Endometrium (tissue), 2 donors: ENCODE results near the gene ITGB8.
"Not testable (repeated sequence)": the region's sequence is repeated elsewhere in the genome, so short reads cannot be mapped to it uniquely, and the experiment has no call there.

Experiments used
- FAIRE-seq: peaks from 2 replicates; lab custom pipeline; 2012; peaks lifted over from hg19 to GRCh38; lab: Jason Lieb, UNC
- donor health status: control.
- donor health status: control.

The ITGB8 gene

DNA sequence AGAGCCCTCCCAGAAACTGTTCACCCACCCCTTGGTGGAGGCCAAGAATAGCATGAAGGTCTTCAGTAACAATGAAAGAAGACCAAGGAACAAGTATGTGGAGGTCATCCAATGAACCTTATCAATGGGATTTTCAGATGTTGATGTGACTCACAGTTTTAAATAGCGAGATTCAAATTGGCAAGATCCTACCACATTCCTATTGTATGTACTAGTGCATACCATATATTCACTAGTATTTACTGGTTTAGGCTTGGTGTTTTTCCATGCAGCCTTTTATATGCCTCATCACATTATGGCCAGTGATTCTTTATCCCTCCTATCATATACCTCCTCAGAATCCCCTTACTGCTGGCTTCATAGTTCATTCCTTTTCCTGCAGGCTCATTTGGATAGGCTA, 54.4 kb downstream of the ITGB8 start:
- no peak for FAIRE-seq

DNA sequence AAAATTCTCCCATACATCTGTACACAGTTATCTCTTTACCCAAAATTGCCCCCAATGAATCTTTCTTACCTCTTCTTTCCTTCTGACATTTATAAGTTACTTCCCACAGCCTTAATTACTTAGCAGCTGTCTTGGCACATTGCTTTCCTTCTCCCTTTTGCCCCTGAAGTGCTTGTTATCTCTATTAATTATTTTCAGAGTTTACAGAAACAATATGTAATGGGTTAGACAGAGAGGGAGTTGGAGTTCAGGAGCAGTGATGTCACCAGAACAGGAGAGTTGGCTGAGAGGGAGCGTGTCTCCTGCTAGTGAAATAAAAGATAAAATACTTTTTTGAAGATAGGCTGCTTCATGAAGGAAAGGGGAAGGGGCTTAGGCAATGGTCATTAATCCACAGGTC, 57.4 kb downstream of the ITGB8 start:
- FAIRE-seq: peak; percentile 91

DNA sequence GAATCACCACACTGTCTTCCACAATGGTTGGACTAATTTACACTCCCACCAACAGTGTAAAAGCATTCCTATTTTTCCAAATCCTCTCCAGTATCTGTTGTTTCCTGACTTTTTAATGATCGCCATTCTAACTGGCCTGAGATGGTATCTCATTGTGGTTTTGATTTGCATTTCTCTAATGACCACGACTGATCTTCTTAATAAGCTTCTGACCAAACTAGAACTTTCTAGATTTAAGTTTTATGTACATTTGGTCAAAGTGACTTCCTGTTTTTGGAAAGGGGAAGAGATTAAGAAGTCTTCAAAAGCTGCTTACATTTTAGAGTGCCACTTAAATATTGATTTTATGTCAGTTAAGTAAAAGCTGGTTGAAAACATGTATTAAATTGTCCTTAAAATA, 58.5 kb downstream of the ITGB8 start:
- not testable (repeated sequence) for FAIRE-seq

- FAIRE-seq: no peak
Observed at GRCh38 chr7:20393021-20393610, 62.4 kb downstream of the ITGB8 start.

DNA sequence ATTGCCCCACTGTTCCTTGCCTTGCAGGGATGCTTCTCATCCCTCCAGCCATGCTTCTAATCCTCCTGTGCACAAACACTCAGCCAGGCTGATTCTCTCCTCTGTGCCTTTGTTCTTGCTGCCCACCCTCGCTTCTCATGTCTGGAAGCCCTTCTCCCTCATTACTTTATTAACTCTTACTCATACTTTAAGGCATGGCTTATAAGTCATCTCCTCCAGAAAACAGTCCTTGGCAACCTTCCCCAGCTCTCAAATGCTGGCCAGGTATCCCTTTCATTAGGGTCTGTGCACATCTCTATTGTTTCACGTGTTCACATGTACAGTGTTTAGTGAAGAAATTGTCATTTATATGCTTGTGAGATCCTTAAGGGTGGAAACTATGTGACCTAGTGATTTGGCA, 62.9 kb downstream of the ITGB8 start:
- FAIRE-seq: no peak

GRCh38 chr7:20394284-20394683, 63.6 kb downstream of the ITGB8 start:
- no peak for FAIRE-seq

- FAIRE-seq: no peak
Observed at GRCh38 chr7:20395104-20395503, 64.4 kb downstream of the ITGB8 start.

DNA sequence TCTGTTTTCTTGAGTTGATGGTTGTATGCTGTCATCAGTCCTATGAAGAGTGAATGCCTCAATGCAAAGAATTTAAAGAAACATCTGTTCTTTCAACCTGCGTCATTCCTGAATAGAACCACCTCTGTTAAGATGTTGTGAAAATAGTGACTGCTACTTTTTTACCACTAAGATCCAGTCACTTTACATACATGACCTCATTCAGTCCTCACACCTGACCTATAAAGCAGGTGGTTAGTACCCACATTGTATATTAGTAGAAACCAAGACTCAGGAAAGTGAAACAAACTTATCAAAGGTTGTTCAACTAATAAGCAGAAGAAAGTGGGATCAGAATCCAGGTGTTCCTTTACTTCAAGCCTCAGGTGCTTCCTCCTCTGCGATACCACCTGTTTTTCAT, 64.8 kb downstream of the ITGB8 start:
- FAIRE-seq: no peak

- FAIRE-seq: no peak
Observed at GRCh38 chr7:20399521-20399920, 68.8 kb downstream of the ITGB8 start.

- FAIRE-seq: no peak
Observed at GRCh38 chr7:20401861-20402746, 71.4 kb downstream of the ITGB8 start.

DNA sequence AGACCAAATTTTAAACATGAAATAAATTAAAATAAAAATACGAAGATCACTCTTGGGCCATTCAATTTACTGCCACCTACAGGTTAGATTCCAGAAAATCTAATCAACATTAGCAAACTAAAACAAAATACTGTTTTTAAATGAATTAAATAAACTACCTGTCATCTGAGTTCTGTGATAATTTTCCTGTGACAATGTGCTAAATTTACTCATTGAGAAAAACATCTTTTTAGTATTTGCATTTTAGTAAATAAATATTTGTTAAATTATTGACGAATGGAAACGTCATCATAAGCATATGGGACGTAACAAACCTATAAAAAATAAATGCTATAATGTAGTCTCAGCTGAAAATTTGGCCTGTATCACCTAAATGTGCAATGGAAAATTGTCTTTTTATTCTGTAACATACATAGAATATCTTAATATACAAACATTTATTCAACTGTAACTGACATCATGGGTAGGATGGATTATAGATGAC, 72.1 kb downstream of the ITGB8 start:
- FAIRE-seq: peak; percentile 87

- peak; percentile 43 for FAIRE-seq
Observed at GRCh38 chr7:20403331-20403730, 72.6 kb downstream of the ITGB8 start.

GRCh38 chr7:20404320-20404719, 73.6 kb downstream of the ITGB8 start:
- no peak for FAIRE-seq

- no peak for FAIRE-seq
Observed at GRCh38 chr7:20407585-20408466, 77.1 kb downstream of the ITGB8 start.

DNA sequence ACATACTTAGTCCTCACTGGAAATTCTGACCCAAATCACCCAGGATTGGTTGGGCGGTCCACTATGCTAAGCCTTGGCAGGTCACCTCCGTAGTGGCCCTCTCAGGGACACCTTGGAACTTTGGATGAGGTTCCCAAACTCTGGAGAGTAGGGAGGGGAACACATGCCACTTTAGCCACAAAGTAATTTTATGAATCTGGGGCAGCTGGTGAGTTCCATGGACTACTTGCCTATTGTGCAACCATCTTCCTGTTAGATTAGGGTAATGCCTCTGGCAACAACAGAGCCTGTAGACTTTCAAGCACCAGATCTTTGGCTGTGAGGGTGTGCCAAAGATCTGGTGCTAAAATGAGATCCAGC, 77.7 kb downstream of the ITGB8 start:
- FAIRE-seq: no peak

DNA sequence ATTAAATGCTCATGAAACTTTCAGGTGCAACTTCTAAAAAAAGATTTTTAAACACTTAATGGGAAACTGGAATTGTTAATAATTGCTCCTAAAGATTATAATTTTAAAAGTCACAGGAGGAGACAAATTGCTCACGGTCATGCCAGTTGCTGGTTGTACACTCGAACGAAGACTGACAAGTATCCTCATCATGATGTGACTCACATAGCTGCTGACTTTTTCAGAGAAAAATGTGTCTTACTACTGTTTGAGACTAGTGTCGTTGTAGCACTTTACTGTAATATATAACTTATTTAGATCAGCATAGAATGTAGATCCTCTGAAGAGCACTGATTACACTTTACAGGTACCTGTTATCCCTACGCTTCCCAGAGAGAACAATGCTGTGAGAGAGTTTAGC, 79.3 kb downstream of the ITGB8 start:
- no peak for FAIRE-seq

DNA sequence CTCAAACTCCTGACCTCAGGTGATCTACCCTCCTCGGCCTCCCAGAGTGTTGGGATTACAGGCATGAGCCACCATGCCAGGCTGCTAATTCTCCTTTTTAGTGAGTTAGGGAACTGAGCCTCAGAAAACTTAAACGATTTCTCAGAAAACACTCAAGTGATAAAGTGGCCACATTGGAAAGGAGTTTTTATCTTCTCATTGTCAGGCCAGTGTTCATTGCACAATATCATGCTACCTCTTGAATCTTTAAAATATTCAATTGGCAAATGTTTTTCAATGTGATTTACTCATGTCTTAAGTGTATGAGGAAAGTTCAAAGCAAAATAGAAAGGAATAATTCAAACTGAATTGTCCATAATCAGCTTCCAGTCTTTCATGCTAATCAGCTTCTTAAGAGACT, 80.7 kb downstream of the ITGB8 start:
- FAIRE-seq: no peak

DNA sequence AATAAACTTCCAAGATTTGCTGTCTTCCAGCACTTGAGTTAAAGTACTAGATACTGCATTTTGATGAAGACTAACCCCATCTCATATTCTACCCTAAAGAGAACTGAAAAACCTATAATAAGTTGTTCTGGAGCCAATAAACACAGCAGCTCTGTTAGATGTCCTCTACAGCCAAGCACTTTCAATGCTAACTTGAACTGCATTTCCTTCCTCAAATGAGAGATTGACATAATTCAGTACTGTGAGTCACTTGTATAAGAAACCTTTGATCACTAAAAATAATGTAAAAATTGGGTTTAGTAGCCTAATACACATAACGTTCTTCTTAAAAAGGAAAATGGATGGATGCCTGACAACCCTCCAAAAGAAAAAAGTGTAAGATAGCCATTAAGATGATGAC, 81.3 kb downstream of the ITGB8 start:
- FAIRE-seq: no peak

GRCh38 chr7:20417260-20417659, 86.6 kb downstream of the ITGB8 start:
- no peak for FAIRE-seq

- FAIRE-seq: no peak
Observed at GRCh38 chr7:20417675-20418382, 87.1 kb downstream of the ITGB8 start.

DNA sequence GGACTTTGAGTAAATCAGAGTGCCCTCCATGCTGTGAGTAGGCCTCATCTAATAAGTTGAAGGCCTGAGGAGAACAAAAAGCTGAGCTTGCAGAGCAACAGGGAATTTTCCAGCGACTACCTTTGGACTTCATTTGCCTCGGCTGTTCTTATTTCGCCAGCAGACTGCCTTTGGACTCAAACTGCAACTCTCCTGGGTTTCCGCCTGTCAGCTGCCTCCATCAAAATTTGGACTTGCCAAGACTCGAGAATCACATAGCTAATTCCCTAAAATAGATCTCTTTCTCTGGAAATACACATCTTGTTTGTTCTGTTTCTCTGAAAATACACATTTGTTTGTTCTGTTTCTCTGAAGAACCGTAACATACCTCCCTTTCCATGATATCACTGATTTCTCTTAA, 93.8 kb downstream of the ITGB8 start:
- FAIRE-seq: no peak

- FAIRE-seq: no peak
Observed at GRCh38 chr7:20430664-20431063, 100.0 kb downstream of the ITGB8 start.
